Stomach smooth muscle (tissue), 2 donors: ENCODE data around the gene ANKS4B.

ENCODE experiments used
- H3K27ac ChIP-seq: one replicate; pipeline ENCODE4 v1.7.0; 2013; ENCODE audit warnings: mild to moderate bottlenecking, low read length, inconsistent platforms
- H3K27me3 ChIP-seq, 2 donors: one replicate each; pipeline ENCODE4 v1.7.0; 2013; ENCODE audit warnings: low read length in 2 of 2; ENCODE audit not compliant: insufficient read depth in 2 of 2, control insufficient read depth in 1 of 2
- H3K36me3 ChIP-seq, 2 donors: one replicate each; pipeline ENCODE4 v1.7.0; 2013; ENCODE audit warnings: low read length in 2 of 2; ENCODE audit not compliant: control insufficient read depth in 2 of 2, insufficient read depth in 2 of 2
- H3K4me1 ChIP-seq: one replicate; pipeline ENCODE4 v1.7.0; 2013; ENCODE audit warnings: low read length; ENCODE audit not compliant: control insufficient read depth, insufficient read depth
- H3K4me3 ChIP-seq, 2 donors: one replicate each; pipeline ENCODE4 v1.7.0; 2013; ENCODE audit warnings: low read length in 2 of 2
- H3K9ac ChIP-seq, 2 donors: one replicate each; pipeline ENCODE4 v1.7.0; 2013; ENCODE audit warnings: low read length in 2 of 2, mild to moderate bottlenecking in 1 of 2
- H3K9me3 ChIP-seq, 2 donors: one replicate each; pipeline ENCODE4 v1.7.0; 2013; ENCODE audit warnings: low read length in 2 of 2; ENCODE audit not compliant: control insufficient read depth in 2 of 2
- donor health status: healthy.
- donor health status: Pancreatic carcinoma.

Gene ANKS4B

DNA sequence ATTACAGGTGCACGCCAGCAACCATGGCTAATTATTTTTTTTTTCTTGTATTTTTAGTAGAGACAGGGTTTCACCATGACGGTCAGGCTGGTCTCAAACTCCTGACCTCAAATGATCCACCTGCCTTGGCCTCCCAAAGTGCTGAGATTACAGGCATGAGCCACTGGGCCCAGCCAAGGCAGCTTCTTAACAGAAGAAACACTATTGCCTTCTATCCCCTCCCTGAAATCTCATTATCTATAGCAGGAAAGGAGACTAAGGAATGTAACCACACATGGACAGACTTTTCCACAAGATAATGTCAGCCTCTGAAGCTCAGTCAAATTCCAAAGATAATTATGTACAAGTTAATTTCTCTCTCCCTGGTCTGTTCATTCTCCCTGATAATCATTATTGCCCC is 16.4 kb upstream of the ANKS4B start:
- Histone ChIP-seq H3K27me3 (peaks cover 0 to 1% of the 10 kb centered on the region in 2 donors), H3K4me1 (no peaks in the 10 kb centered on the region), H3K4me3 (no peak overlapping the region), H3K27ac (no peak overlapping the region), H3K9me3 (no peaks in the 10 kb centered on the region), H3K9ac (no peak overlapping the region), H3K36me3 (no peaks in the 10 kb centered on the region)

DNA sequence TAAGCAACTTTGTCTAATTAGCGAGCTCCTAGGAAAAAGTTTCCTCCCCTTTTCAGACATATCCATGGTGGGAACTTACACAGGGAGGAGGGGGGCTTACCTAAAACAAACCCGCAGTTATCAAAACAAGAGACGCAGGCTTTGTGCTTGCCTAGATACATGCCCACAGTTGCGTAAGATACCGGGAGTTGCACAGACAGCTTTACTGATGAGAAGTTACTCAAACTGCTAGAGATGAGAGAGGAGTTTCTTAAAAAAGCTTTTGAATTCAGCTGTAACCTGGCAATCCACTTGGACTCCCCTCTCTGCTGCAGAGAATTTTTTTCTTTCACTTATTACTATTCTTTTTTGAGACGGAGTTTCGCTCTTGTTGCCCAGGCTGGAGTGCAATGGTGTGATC is 15.3 kb upstream of the ANKS4B start:
- Histone ChIP-seq H3K36me3 (no peaks in the 10 kb centered on the region), H3K9me3 (no peaks in the 10 kb centered on the region), H3K4me1 (no peaks in the 10 kb centered on the region), H3K4me3 (no peak overlapping the region), H3K27me3 (peaks cover 0 to 2% of the 10 kb centered on the region in 2 donors), H3K27ac (no peak overlapping the region), H3K9ac (no peak overlapping the region)

DNA sequence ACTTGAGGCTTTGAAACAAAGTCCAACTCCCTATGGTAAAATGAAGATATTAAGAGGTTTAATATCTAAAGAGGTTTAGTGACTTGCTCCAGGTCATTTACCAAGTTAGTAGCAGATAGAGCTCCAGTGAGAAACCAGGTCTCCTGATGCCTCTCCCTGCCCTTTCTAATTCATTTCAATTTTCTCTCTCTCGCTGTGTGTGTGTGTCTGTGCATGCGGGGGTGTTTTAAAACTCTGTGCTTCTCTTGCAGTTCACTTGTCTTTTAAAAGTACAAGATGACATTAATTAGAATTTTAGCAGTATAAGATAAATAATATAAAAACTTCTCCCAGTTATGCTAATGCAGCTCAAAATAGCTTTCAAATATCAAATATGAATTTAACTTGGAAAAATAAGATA is 13.9 kb upstream of the ANKS4B start:
- no peak overlapping the region for H3K27ac ChIP-seq
- peaks cover 0 to 5% of the 10 kb centered on the region in 2 donors for H3K27me3 ChIP-seq
- H3K9me3 ChIP-seq = no peaks in the 10 kb centered on the region

DNA sequence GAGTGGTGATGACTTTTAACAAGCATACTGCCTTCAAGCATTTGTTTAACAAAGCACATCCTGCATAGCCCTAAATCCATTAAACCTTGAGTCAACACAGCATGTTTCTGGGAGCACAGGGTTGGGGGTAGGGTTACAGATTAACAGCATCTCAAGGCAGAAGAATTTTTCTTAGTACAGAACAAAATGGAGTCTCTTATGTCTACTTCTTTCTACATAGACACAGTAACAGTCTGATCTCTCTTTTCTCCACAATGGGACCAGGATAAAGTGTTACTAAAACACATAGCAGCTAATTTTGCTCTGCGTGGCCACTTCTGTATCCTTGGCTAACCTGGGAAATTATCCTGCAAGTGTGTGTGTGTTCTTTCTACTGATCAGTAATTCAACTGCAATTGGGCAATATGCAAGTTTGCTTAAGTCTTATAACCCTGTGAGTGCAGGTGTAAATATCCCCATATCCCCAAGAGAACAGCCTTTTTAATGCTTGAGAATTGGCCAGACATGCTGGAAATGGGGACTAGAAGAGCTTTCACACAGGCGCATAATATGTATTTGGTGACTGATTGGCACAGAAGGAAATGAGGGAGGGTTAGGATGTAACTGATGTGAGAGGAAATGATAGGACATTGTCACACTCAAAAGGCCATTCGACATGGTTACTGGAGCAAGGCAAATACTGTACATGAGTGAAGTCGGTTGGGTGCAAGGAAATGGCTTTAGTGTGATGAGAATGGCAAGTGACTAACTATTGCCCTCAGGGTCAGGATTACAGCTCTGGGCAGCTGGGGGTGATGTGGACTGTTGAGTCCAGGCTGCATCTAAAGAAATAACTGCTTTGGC is 10.8 kb upstream of the ANKS4B start:
- Histone ChIP-seq H3K36me3 (no peaks in the 10 kb centered on the region), H3K9me3 (no peaks in the 10 kb centered on the region), H3K9ac (no peak overlapping the region), H3K4me1 (no peaks in the 10 kb centered on the region), H3K27ac (no peak overlapping the region), H3K27me3 (peaks cover 0 to 5% of the 10 kb centered on the region in 2 donors), H3K4me3 (no peak overlapping the region)

More for the DNA sequence above, 13.9 kb upstream of the ANKS4B start:
- Histone ChIP-seq H3K36me3 (no peaks in the 10 kb centered on the region), H3K9ac (no peak overlapping the region), H3K4me3 (no peak overlapping the region), H3K4me1 (no peaks in the 10 kb centered on the region)

DNA sequence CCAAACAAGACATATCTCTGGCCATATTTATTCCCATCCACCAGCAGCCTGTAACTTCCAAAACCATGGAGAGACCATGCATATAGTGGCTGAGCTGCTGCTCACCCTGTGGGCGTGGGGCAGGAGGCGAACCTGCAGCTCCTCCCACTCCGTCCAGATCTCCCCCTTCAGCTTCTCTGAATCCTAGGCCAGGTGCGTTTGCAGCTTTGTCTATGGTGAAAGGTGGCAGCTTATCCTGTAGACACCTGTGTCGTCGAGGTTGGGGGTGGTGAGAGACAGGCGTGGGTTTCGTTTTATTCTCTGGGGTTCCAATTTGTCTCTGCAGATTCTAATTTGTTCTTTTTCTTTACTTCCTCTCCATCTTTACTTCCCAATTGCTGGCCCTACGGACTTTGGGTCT is 9.7 kb upstream of the ANKS4B start:
- no peak overlapping the region for H3K4me3 ChIP-seq
- H3K9me3 ChIP-seq = no peaks in the 10 kb centered on the region
- H3K27me3 ChIP-seq = peaks cover 0 to 5% of the 10 kb centered on the region in 2 donors
- H3K27ac ChIP-seq = no peak overlapping the region
- H3K9ac ChIP-seq = no peak overlapping the region
- no peaks in the 10 kb centered on the region for H3K36me3 ChIP-seq
- H3K4me1 ChIP-seq = no peaks in the 10 kb centered on the region

DNA sequence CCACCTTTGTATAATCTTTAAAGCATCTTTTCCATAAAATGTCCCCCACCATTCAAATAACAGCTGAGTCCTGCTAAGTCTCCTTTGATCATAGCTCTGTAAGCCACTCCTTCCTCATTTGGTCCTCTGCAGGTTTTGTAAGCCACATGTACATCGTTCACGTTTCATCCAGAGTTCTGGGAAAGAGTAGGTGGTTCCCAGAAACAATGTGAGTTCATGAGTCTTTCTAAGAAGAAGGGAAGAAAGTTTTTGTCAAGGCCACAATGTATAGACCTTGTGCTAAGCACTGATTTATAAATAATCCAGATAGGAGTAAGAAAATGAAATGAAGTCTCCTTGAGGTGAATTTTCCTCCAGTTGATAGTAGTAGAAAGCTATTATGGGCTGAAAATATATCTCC is 8.7 kb upstream of the ANKS4B start:
- Histone ChIP-seq H3K4me1 (no peaks in the 10 kb centered on the region), H3K9me3 (no peaks in the 10 kb centered on the region), H3K9ac (no peak overlapping the region), H3K36me3 (no peaks in the 10 kb centered on the region), H3K4me3 (no peak overlapping the region), H3K27me3 (peaks cover 0 to 5% of the 10 kb centered on the region in 2 donors), H3K27ac (no peak overlapping the region)

DNA sequence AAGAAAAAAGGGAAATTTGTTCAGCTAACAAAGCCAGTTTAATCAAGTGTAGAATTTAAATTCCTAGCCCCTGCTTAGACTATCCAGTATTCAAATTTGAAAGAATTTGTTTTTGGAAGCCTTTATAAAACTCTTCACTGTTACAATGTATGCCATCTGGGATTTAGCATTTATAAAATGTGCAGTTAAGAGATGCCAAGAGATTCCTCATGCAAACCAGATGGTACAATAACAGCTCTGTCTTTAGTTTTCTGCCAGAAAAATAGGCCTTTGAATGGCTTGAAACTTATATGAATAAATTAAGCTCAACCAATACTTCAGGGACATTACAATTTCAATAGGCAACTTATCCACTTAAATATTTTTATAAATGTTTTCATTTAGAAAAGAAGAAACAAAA is 6.8 kb upstream of the ANKS4B start:
- Histone ChIP-seq H3K9ac (no peak overlapping the region), H3K27ac (no peak overlapping the region), H3K27me3 (peaks cover 0 to 5% of the 10 kb centered on the region in 2 donors), H3K9me3 (no peaks in the 10 kb centered on the region), H3K4me3 (no peak overlapping the region), H3K4me1 (no peaks in the 10 kb centered on the region), H3K36me3 (no peaks in the 10 kb centered on the region)

DNA sequence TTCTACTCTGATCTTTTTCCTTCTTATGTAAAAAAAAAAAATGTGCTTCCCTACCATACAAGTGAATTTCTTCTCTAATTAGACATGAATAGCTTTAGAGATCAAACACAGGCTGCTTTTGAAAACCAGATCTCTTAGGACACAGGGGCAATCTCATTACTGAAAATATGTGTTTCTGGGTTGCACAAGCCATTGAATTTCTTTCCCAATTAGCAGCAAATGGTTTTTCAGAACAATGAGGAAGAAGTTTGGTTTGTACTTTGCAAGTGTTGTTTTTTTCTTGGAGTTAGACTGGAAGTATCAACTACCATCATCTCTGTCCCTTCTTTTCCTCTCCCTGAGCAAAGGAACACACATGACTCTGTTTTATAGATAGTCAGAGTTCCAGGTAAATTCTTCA is 5.6 kb upstream of the ANKS4B start:
- Histone ChIP-seq H3K36me3 (no peaks in the 10 kb centered on the region), H3K4me1 (no peaks in the 10 kb centered on the region), H3K27ac (no peak overlapping the region), H3K27me3 (peaks cover 0 to 3% of the 10 kb centered on the region in 2 donors), H3K4me3 (no peak overlapping the region), H3K9me3 (no peaks in the 10 kb centered on the region), H3K9ac (no peak overlapping the region)

DNA sequence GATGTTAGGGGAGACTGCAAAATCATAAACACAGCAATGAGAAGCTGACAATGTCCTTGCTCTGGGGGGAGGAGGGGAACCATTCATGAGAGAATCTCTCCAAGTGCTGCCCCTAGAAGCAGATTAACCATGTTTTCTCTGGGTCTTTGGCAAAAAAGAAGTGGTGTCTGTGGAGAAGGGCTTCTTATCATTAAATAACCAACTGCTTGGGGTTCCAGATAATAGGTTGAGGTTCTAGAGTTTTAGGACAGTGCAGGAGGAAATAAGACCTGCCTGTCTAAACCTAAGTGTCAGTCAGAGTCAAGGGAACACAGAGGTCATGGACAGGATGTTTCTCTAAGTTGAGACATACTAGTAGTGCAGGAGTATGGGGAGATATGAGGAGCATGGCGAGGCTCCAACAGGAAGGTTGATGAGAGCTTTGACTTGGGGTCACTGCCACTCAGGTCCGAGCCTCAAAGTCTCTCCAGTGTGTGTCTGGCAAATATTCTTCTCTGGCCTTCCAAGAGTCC is 5.1 kb upstream of the ANKS4B start:
- Histone ChIP-seq H3K27ac (no peak overlapping the region), H3K4me3 (no peak overlapping the region), H3K36me3 (no peaks in the 10 kb centered on the region), H3K9ac (no peak overlapping the region), H3K4me1 (no peaks in the 10 kb centered on the region), H3K9me3 (no peaks in the 10 kb centered on the region), H3K27me3 (peaks cover 0 to 2% of the 10 kb centered on the region in 2 donors)

DNA sequence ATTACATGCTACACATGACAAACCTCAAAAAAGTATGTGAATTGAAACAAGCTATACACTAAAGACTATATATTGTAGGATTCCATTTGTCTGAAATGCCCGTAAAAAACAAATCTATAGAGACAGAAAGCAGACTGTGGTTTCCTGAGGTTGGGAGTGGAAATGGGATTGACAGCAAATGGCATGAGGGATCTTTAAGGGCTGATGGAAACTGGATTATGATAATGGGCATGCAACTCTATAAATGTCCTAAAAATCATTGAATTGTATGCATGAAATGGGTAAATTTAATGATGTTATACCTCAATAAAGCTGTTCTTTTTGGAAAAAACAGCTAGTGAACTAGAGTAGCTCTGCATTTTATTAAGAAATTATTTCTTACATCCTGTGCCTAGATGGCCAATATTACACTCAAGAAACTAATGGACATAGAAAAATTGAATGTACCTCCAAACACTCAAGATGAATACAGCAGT is 416 bp upstream of the ANKS4B start:
- Histone ChIP-seq H3K9ac (no peak overlapping the region), H3K27me3 (no peaks in the 10 kb centered on the region), H3K4me3 (no peak overlapping the region), H3K27ac (no peak overlapping the region), H3K4me1 (no peaks in the 10 kb centered on the region), H3K9me3 (no peaks in the 10 kb centered on the region), H3K36me3 (no peaks in the 10 kb centered on the region)

DNA sequence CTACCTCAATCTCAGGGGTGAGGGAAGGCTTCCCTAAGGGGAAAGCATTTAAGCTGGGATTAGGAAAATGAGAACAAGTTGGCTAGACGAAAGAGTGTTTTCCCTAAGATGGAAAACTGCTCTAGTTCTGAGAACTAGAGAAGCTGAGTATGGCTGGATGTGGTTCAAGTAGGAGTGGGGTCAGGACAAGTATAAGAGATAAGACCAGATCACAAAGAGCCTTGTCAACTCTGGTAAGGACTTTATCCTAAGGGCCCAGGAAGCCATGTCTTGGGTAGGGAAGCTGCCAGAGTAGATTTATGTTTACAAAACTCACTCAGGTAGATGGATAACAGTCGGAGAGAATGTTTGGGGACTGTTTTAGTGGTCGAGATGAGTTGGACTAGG is 1.7 kb downstream of the ANKS4B start:
- Histone ChIP-seq H3K4me3 (no peak overlapping the region), H3K27me3 (no peaks in the 10 kb centered on the region), H3K9me3 (no peaks in the 10 kb centered on the region), H3K36me3 (no peaks in the 10 kb centered on the region), H3K27ac (no peak overlapping the region), H3K4me1 (no peaks in the 10 kb centered on the region), H3K9ac (no peak overlapping the region)
